Activated CD4-positive, alpha-beta memory T cell treated with anti-CD3 and anti-CD28 coated beads for 36 hours (primary cell): ENCODE data around the gene SLC38A2. TPM values are rescaled to one million over a fixed set of nuclear protein-coding genes. Genes with fewer than 3 reads are reported as not detected.

Source experiments
- CTCF ChIA-PET: fragments of 350-600 bp; sonication (Branson Sonifier 250); formaldehyde crosslinking; loops from one replicate; lab custom pipeline; 2021; ENCODE audit warnings: antibody characterized with exemption, inconsistent platforms; lab: Charles Lee
- POLR2A ChIA-PET: fragments of 350-600 bp; sonication (Branson Sonifier 250); formaldehyde crosslinking; loops from one replicate; lab custom pipeline; 2021; ENCODE audit warnings: antibody characterized with exemption; lab: Charles Lee
- DNase-seq: peaks from one replicate; pipeline ENCODE4 v3.0.0-alpha.2; 2020
- H3K27ac Mint-ChIP-seq: one replicate; pipeline ENCODE4 v1.8.0; 2021; ENCODE audit warnings: mixed read lengths
- H3K27me3 Mint-ChIP-seq: one replicate; pipeline ENCODE4 v1.8.0; 2021; ENCODE audit warnings: mixed read lengths
- H3K36me3 Mint-ChIP-seq: one replicate; pipeline ENCODE4 v1.8.0; 2021; ENCODE audit warnings: mixed read lengths
- H3K4me1 Mint-ChIP-seq: one replicate; pipeline ENCODE4 v1.8.0; 2021; ENCODE audit warnings: low read depth, mixed read lengths
- H3K4me3 Mint-ChIP-seq: one replicate; pipeline ENCODE4 v1.8.0; 2021; ENCODE audit warnings: mild to moderate bottlenecking, mixed read lengths
- H3K9me3 Mint-ChIP-seq: one replicate; pipeline ENCODE4 v1.8.0; 2021; ENCODE audit warnings: mixed read lengths
- intact Hi-C: fragments of 100-400 bp; cut with micrococcal nuclease; formaldehyde crosslinking; loops from one replicate; pipeline ENCODE4 v1.15.1; 2023
- total RNA-seq, 2 experiments: library from RNA; stranded (reverse); gene quantifications; one replicate each; pipeline ENCODE4 v1.2.3, GENCODE V29; 2021

Gene SLC38A2
- total RNA-seq, 2 experiments from 2014 or later, result 173 to 187 TPM

DNA sequence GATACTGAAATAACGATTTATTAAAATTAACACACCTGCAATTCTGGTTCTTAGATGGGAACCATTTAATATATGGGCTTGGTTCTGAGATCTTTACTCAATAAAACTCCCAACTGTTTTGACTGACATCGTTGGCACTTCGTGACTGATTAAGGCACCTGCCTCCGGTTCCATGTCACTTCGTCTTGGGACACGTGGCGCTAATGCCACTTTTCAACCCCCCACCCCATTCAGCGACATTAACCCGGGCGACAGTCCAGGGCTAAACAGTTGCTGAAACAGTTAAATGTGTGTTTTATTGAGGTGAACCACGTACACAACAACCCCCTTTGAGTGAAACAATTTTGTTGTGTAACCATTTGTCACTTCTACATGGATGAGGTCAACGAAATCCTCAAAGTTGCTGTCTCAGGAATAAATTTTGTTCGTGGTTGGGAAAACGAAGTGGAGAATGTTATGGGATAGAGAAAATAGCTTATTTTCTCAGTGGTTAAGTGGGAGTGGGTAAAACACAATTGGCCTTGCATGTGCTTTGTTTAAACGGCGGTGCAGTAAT, 9.9 kb upstream of the SLC38A2 start:
- peak overlapping the region; percentile 80 for H3K4me3 Mint-ChIP-seq
- no peaks in the 10 kb centered on the region for H3K36me3 Mint-ChIP-seq
- ChIA-PET CTCF (no interaction called here), POLR2A (interaction anchor here (0.8 to 2.4 kb wide), 2 partner anchors 11 to 174 kb away, joined by 3 to 17 read pairs; no protein-coding TSS in a partner anchor)
- no peak for DNase-seq
- H3K27me3 Mint-ChIP-seq, result no peaks in the 10 kb centered on the region
- peaks cover 28% of the 10 kb centered on the region for H3K4me1 Mint-ChIP-seq
- peak overlapping the region; percentile 92 for H3K27ac Mint-ChIP-seq
- intact Hi-C loops, result loop anchor here (2.0 to 5.0 kb wide), 3 partner anchors 48 to 1165 kb away; partner anchors contain the start of gene ANO6
- H3K9me3 Mint-ChIP-seq, result no peaks in the 10 kb centered on the region

DNA sequence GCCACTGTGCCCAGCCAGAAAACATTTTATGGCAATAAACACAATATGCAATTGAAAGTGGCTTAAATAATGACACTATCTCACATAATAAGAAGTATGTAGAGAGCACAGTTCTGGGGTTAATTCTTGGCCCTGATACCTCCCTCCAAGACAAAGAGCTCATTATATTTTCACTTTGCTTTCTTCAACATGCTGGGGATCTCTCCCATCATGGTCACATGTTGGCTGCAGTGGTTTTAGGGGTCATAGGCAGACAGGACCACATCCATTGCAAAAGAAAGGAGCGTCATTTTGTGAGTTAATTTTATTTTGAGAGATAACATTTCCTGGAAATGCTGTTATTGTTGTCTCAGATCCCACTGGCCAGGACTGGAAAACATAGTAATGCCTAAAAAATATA, 8.3 kb upstream of the SLC38A2 start:
- ChIA-PET CTCF (interaction anchor here (0.6 kb wide), 1 partner anchor 414 kb away, joined by 3 read pairs; no protein-coding TSS in a partner anchor), POLR2A (no interaction called here)
- H3K4me1 Mint-ChIP-seq, result peaks cover 34% of the 10 kb centered on the region
- intact Hi-C loops, result loop anchor here (5.0 kb wide), 1 partner anchor 1164 kb away; the partner anchor contains the start of gene ANO6
- no peak overlapping the region for H3K27ac Mint-ChIP-seq
- H3K27me3 Mint-ChIP-seq, result no peaks in the 10 kb centered on the region
- no peak overlapping the region for H3K4me3 Mint-ChIP-seq
- H3K9me3 Mint-ChIP-seq, result no peaks in the 10 kb centered on the region
- no peak for DNase-seq
- no peaks in the 10 kb centered on the region for H3K36me3 Mint-ChIP-seq

DNA sequence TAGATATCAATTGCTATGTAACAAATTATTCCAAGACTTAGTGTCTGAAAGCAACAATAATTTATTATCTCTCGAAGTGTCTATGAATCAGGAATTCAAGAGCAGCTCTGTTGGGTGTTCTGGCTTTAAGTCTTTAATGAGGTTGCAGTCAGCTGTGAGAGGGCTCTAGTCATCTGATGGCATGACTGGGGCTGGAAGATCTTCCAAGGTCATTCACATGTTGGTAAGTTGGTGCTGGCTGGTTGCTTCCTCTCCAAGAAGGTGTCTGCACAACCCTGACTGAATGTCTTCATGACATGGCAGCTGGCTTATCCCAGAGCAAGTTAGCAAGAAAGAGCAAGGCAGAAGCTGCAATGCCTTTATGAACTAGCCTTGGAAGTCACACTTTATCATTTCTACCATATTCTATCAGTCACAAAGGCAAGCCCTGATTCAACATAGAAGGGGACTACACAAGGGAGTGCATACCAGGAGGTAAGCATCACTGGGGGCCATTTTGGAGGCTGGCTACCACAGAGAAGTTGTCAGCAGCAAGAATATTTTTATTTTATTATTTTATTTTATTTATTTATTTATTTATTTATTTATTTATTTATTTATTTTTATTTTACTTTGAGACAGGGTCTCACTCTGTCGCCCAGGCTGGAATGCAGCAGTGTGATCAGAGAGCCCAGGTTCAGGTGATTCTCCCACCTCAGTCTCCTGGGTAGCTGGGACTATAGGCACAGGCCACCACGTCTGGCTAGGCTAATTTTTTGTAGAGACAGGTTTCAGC, 7.6 kb upstream of the SLC38A2 start:
- ChIA-PET POLR2A (interaction anchor here (0.8 to 0.9 kb wide), 2 partner anchors 9 to 295 kb away, joined by 4 read pairs; no protein-coding TSS in a partner anchor), CTCF (no interaction called here)
- no peak for DNase-seq
- no peaks in the 10 kb centered on the region for H3K9me3 Mint-ChIP-seq
- intact Hi-C loops, result loop anchor here (5.0 kb wide), 1 partner anchor 1163 kb away; the partner anchor contains the start of gene ANO6
- H3K27me3 Mint-ChIP-seq, result no peaks in the 10 kb centered on the region
- H3K4me1 Mint-ChIP-seq, result peaks cover 34% of the 10 kb centered on the region
- H3K4me3 Mint-ChIP-seq, result no peak overlapping the region
- H3K27ac Mint-ChIP-seq, result peak overlapping the region; percentile 58
- no peaks in the 10 kb centered on the region for H3K36me3 Mint-ChIP-seq

DNA sequence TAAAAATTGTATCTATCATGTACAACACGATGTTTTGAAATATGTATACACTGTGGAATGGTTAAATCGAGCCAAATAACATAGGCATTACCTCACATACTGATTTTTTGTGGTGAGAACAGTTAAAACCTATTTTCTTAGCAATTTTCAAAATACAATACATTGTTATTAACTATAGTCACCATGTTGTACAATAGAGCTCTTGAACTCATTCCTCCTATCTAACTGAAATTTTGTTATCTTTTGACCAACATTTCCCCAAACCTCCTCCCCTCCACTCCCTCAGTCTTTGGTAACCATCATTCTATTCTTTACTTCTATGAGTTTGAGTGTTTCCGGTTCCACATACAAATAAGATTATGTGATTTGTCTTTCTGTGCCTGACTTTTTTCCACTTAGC, 6.8 kb upstream of the SLC38A2 start:
- H3K27ac Mint-ChIP-seq, result no peak overlapping the region
- intact Hi-C loops, result loop anchor here (10.0 kb wide), 3 partner anchors 415 to 1325 kb away; partner anchors contain the start of gene RPAP3

GRCh38 chr12:46378530-46378929, 6.0 kb upstream of the SLC38A2 start:
- ChIA-PET POLR2A (interaction anchor here (1.2 to 1.5 kb wide), 2 partner anchors 9 to 109 kb away, joined by 4 to 6 read pairs; partner anchors contain the start of gene SLC38A1), CTCF (no interaction called here)
- H3K27ac Mint-ChIP-seq, result no peak overlapping the region
- peaks cover 41% of the 10 kb centered on the region for H3K4me1 Mint-ChIP-seq
- H3K9me3 Mint-ChIP-seq, result no peaks in the 10 kb centered on the region
- no peaks in the 10 kb centered on the region for H3K36me3 Mint-ChIP-seq
- H3K4me3 Mint-ChIP-seq, result no peak overlapping the region
- intact Hi-C loops, result loop anchor here (10.0 kb wide), 3 partner anchors 416 to 1326 kb away; partner anchors contain the start of gene RPAP3
- no peaks in the 10 kb centered on the region for H3K27me3 Mint-ChIP-seq
- DNase-seq, result no peak

More for the DNA sequence above, 6.8 kb upstream of the SLC38A2 start:
- DNase-seq, result no peak
- ChIA-PET CTCF (no interaction called here), POLR2A (interaction anchor here (0.8 to 0.9 kb wide), 2 partner anchors 8 to 295 kb away, joined by 4 read pairs; no protein-coding TSS in a partner anchor)
- Mint-ChIP-seq H3K4me1 (peaks cover 38% of the 10 kb centered on the region), H3K27me3 (no peaks in the 10 kb centered on the region), H3K4me3 (no peak overlapping the region), H3K36me3 (no peaks in the 10 kb centered on the region), H3K9me3 (no peaks in the 10 kb centered on the region)

- no peaks in the 10 kb centered on the region for H3K36me3 Mint-ChIP-seq
- ChIA-PET POLR2A (interaction anchor here (0.8 to 1.5 kb wide), 4 partner anchors 10 to 179 kb away, joined by 3 to 6 read pairs (median 4); partner anchors contain the start of gene SLC38A1), CTCF (interaction anchor here (0.6 to 1.3 kb wide), 3 partner anchors 8 to 171 kb away, joined by 3 read pairs; partner anchors contain the start of gene SLC38A1)
- peaks cover 39% of the 10 kb centered on the region for H3K4me1 Mint-ChIP-seq
- intact Hi-C loops, result loop anchor here (10.0 kb wide), 3 partner anchors 417 to 1327 kb away; partner anchors contain the start of gene RPAP3
- no peaks in the 10 kb centered on the region for H3K27me3 Mint-ChIP-seq
- H3K27ac Mint-ChIP-seq, result peak overlapping the region; percentile 62
- no peak overlapping the region for H3K4me3 Mint-ChIP-seq
- peak; percentile 51 for DNase-seq
- no peaks in the 10 kb centered on the region for H3K9me3 Mint-ChIP-seq
These were observed 5.1 kb upstream of the SLC38A2 start for GRCh38 chr12:46377678-46378077.

DNA sequence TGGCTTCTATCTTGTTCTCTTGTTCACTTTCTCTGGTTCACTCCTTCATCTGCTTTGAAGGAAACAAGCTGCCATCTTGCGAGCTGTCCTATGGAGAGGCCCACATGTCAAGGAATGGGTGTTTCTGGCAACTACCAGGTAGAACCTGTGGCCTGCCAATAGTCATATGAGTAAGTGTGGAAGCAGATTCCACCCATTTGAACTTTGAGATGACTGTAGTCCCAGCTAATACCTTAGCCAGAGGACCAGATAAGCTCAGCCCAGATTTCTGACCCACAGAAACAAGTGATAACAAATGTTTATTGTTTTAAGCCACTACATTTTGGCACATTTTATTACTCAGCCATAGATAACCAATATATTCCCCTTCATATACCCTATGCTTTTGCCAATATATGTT, 4.0 kb upstream of the SLC38A2 start:
- CTCF ChIA-PET, result interaction anchor here (0.6 to 1.3 kb wide), 4 partner anchors 9 to 232 kb away, joined by 3 read pairs; no protein-coding TSS in a partner anchor
- Mint-ChIP-seq H3K9me3 (no peaks in the 10 kb centered on the region), H3K27me3 (no peaks in the 10 kb centered on the region), H3K4me1 (peaks cover 31% of the 10 kb centered on the region), H3K4me3 (no peak overlapping the region), H3K27ac (peak overlapping the region; percentile 15), H3K36me3 (peaks cover 8% of the 10 kb centered on the region)
- POLR2A ChIA-PET, result no interaction called here
- DNase-seq, result no peak
- intact Hi-C loops, result loop anchor here (10.0 kb wide), 3 partner anchors 418 to 1328 kb away; partner anchors contain the start of gene RPAP3

- H3K27ac Mint-ChIP-seq, result no peak overlapping the region
- POLR2A ChIA-PET, result no interaction called here
- DNase-seq, result no peak
- no peaks in the 10 kb centered on the region for H3K9me3 Mint-ChIP-seq
- peaks cover 26% of the 10 kb centered on the region for H3K36me3 Mint-ChIP-seq
- intact Hi-C loops, result loop anchor here (5.0 to 10.0 kb wide), 5 partner anchors 420 to 1823 kb away; partner anchors contain the start of gene RPAP3
- H3K4me1 Mint-ChIP-seq, result peaks cover 44% of the 10 kb centered on the region
- peaks cover 6% of the 10 kb centered on the region for H3K27me3 Mint-ChIP-seq
- H3K4me3 Mint-ChIP-seq, result no peak overlapping the region
- CTCF ChIA-PET, result no interaction called here
These were observed 2.1 kb upstream of the SLC38A2 start for GRCh38 chr12:46374711-46375110.

GRCh38 chr12:46374310-46374709, 1.7 kb upstream of the SLC38A2 start:
- Mint-ChIP-seq H3K4me1 (peaks cover 48% of the 10 kb centered on the region), H3K4me3 (peak overlapping the region; percentile 95), H3K9me3 (no peaks in the 10 kb centered on the region), H3K27ac (peak overlapping the region; percentile 99), H3K36me3 (peaks cover 30% of the 10 kb centered on the region), H3K27me3 (peaks cover 6% of the 10 kb centered on the region)
- POLR2A ChIA-PET, result no interaction called here
- intact Hi-C loops, result loop anchor here (5.0 to 10.0 kb wide), 5 partner anchors 420 to 1823 kb away; partner anchors contain the start of gene RPAP3
- CTCF ChIA-PET, result no interaction called here
- DNase-seq, result no peak

DNA sequence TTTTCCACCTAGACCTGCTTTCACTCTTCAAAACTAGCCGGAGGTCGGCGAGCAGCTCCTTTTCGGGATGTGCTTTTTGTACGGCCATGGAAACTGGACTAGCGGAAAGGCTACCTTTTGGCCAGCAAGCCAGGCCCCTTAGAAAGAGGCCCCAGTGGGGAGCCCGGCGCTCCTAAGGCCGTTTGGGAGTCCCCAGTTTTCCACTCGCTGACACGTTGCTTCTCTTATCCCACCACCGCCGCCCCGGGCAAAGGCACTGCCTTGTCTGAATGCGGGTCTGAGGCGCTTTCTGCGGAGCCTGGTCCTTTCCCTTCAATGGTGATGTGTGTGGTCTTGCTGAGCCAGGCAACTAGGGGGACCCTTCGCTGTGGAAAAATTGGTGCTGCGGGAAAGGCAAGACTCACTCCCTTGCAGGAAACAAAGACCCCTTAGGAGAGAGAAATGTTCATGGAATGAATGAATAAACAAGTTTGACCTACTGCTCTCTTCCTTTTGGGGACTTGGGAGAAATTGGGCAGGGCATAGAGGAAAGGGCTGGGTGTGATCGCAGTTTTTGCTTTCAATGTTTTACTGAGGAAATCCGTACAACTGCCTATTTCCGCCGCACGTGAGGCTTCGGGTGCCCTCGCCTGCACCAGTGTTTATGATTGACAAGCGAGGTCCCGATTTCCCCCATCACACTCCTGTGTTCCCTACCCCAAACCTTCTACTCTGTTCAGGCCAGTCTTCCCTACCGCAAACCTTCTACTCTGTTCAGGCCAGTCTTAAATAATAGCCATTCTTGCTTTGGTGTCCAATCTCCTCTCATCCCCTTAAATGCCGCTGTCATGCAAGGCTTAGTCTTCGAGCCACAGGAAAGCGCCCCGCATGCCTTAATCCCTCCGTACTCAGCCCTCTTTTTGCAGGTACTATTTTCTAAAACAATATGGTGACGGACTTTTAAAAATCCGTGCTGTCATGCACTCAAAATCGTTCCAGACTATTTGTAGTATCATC, 1.0 kb upstream of the SLC38A2 start:
- DNase-seq, result peak; percentile 63
- peak overlapping the region; percentile 99 for H3K27ac Mint-ChIP-seq
- peak overlapping the region; percentile 95 for H3K4me3 Mint-ChIP-seq
- no peaks in the 10 kb centered on the region for H3K9me3 Mint-ChIP-seq
- peaks cover 52% of the 10 kb centered on the region for H3K4me1 Mint-ChIP-seq
- H3K36me3 Mint-ChIP-seq, result peaks cover 34% of the 10 kb centered on the region
- ChIA-PET CTCF (interaction anchor here (0.7 kb wide), 1 partner anchor 288 kb away, joined by 3 read pairs; no protein-coding TSS in a partner anchor), POLR2A (interaction anchor here (3.3 kb wide), 1 partner anchor 151 kb away, joined by 16 read pairs; no protein-coding TSS in a partner anchor)
- H3K27me3 Mint-ChIP-seq, result peaks cover 6% of the 10 kb centered on the region
- intact Hi-C loops, result loop anchor here (1.0 to 10.0 kb wide), 8 partner anchors 85 to 1824 kb away; partner anchors contain the start of genes ARID2 and RPAP3
